ENCODE data around the gene AAGAB. TPM values are rescaled to one million over a fixed set of nuclear protein-coding genes. Genes with fewer than 3 reads are reported as not detected.

The AAGAB gene
- polyA plus RNA-seq, 1 donor from 2014 or later, result 114 TPM

DNA sequence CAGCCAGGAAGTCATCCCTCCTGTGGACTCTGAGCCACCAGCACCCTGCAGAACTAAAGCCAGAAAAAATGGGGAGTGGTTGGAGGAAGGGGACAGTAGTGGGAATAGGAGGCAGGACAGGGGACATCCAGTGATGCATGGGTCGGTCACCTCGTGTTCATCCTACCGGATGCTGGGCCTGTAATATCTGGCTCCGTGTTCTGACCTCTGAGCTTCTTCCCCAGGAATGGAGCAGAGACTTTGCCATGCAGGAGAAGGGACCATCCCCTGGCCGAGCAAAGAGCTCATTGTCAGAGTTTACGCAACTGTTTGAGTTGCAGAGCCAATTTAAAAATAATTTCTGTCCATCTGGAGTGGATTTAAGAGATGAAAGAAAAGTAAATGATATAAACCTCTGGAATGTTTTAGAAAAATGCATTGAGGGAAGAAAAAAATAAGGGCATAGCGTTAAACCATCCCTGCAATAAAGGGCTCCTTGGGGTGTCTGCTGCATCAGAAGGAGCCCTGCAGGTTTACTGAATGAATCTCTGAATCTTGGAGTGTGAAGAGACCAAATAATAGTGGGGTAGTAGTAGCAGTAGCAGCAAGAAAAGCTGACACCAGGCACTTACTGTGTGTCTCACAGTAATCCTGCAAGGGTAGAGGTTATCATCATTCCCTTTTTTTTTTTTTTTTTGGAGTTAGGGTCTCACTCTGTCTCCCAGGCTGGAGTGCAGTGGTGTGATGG lies 70.9 kb downstream of the AAGAB start:
- Histone ChIP-seq H3K27me3 (ENCODE audit: insufficient read depth, low read depth, low read length) (no peaks in the 10 kb centered on the region), H4K20me1 (ENCODE audit: insufficient read depth) (no peaks in the 10 kb centered on the region), H3K9me3 (ENCODE audit: low read length) (no peaks in the 10 kb centered on the region), H3K9ac (ENCODE audit: low read length) (no peak overlapping the region), H3F3A (ENCODE audit: insufficient read depth, low read length, poor library complexity, severe bottlenecking) (no peaks in the 10 kb centered on the region), H3K79me2 (replicated peaks; ENCODE audit: insufficient read depth, low read length) (no peaks in the 10 kb centered on the region), H3K27ac (ENCODE audit: low read length) (no peak overlapping the region), H3K4me3 (ENCODE audit: low read length) (no peak overlapping the region), H3K4me2 (ENCODE audit: low read length) (no peak overlapping the region), H3K9me2 (ENCODE audit: insufficient read depth, low read length) (no peaks in the 10 kb centered on the region), H2AFZ (ENCODE audit: low read depth, low read length) (no peak overlapping the region), H3K36me3 (ENCODE audit: insufficient read depth, low read length) (no peaks in the 10 kb centered on the region)
- TF ChIP-seq POLR2AphosphoS5 (IDR thresholded peaks at IDR 0.05) (no peak), MXI1 (conservative IDR thresholded peaks at IDR 0.05; ENCODE audit: poor library complexity, severe bottlenecking) (no peak), TAF1 (IDR thresholded peaks at IDR 0.05; ENCODE audit: low read depth) (no peak), EP300 (conservative IDR thresholded peaks at IDR 0.05; ENCODE audit: poor library complexity, severe bottlenecking) (no peak), CTCF (IDR thresholded peaks at IDR 0.05; ENCODE audit: poor library complexity, severe bottlenecking) (no peak), REST (IDR thresholded peaks at IDR 0.05; ENCODE audit: borderline replicate concordance) (no peak), EZH2 (IDR thresholded peaks at IDR 0.05; ENCODE audit: borderline replicate concordance, insufficient read depth, low read length, poor library complexity, severe bottlenecking) (no peak)

DNA sequence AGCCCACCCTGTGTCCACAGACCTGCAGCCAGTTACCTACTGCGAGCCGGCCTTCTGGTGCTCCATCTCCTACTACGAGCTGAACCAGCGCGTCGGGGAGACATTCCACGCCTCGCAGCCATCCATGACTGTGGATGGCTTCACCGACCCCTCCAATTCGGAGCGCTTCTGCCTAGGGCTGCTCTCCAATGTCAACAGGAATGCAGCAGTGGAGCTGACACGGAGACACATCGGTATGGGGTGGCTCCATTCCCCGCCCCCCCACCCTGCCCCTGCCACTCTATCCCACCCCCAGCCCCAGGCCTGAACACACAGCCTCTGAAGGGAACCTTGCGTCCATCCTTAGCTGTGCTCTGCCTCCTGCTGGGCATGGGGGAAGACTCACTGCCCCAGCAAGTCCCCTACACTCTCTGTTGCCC lies 73.2 kb downstream of the AAGAB start:
- H3K4me2 ChIP-seq (ENCODE audit: low read length), result no peak overlapping the region
- no peaks in the 10 kb centered on the region for H4K20me1 ChIP-seq (ENCODE audit: insufficient read depth)
- no peak overlapping the region for H3K4me3 ChIP-seq (ENCODE audit: low read length)
- H2AFZ ChIP-seq (ENCODE audit: low read depth, low read length), result no peak overlapping the region
- no peak for TF ChIP-seq RAD21 (conservative IDR thresholded peaks at IDR 0.05)
- H3K27ac ChIP-seq (ENCODE audit: low read length), result no peak overlapping the region
- H3K36me3 ChIP-seq (ENCODE audit: insufficient read depth, low read length), result no peaks in the 10 kb centered on the region
- H3F3A ChIP-seq (ENCODE audit: insufficient read depth, low read length, poor library complexity, severe bottlenecking), result no peaks in the 10 kb centered on the region
- H3K9me2 ChIP-seq (ENCODE audit: insufficient read depth, low read length), result no peaks in the 10 kb centered on the region
- no peaks in the 10 kb centered on the region for H3K9me3 ChIP-seq (ENCODE audit: low read length)
- H3K27me3 ChIP-seq (ENCODE audit: insufficient read depth, low read depth, low read length), result no peaks in the 10 kb centered on the region
- no peaks in the 10 kb centered on the region for H3K79me2 ChIP-seq (replicated peaks; ENCODE audit: insufficient read depth, low read length)
- no peak overlapping the region for H3K9ac ChIP-seq (ENCODE audit: low read length)

Measured in neural cell (in vitro differentiated cells).